C1 segment of cervical spinal cord (tissue), 14 donors: ENCODE results near the gene MRPL58.
"Not testable (repeated sequence)": the region's sequence is repeated elsewhere in the genome, so short reads cannot be mapped to it uniquely, and the experiment has no call there.

ENCODE experiments used
- DNase-seq, 14 donors: peaks; one replicate each; lab custom pipeline; 2025; lab: John Stamatoyannopoulos, UW

The MRPL58 gene

DNA sequence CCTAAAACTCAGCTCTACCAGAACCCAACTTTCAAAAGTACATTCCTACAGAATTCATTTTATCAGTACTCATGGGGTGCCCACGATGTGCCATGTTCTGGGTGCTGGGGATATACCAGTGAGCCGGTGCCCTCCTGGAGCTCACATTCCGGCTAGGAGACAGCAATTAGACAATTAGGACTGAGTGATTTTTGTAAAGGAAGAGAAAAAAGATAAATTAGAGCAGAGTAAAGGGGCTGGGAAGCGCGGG, 449 bp upstream of the MRPL58 start:
- DNase-seq, result peak in 1 of 14 donors; percentile 48

- DNase-seq, result no peak
These were observed 656 bp downstream of the MRPL58 start for GRCh38 chr17:75013092-75013559.

GRCh38 chr17:75019146-75019545, 6.7 kb downstream of the MRPL58 start:
- DNase-seq, result peak in 2 of 14 donors; percentile 21 to 38

GRCh38 chr17:75019710-75020109, 7.2 kb downstream of the MRPL58 start:
- no peak for DNase-seq

- DNase-seq, result peak in 6 of 14 donors; percentile 19 to 56 (median 40)
These were observed 8.1 kb downstream of the MRPL58 start for GRCh38 chr17:75020331-75021110.

- no peak for DNase-seq
These were observed 12.4 kb downstream of the MRPL58 start for GRCh38 chr17:75024686-75025397.

DNA sequence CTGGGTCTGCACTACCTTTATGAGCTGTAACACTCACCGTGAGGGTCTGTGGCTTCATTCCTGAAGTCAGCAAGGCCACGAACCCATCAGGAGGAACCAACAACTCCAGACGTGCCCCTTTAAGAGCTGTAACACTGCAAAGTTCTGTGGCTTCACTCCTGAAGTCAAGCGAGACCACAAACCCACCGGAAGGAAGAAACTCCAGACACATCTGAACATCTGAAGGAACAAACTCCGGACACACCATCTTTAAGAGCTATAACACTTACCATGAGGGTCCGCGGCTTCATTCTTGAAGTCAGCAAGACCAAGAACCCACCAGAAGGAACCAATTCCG, 12.9 kb downstream of the MRPL58 start:
- not testable (repeated sequence) for DNase-seq

DNA sequence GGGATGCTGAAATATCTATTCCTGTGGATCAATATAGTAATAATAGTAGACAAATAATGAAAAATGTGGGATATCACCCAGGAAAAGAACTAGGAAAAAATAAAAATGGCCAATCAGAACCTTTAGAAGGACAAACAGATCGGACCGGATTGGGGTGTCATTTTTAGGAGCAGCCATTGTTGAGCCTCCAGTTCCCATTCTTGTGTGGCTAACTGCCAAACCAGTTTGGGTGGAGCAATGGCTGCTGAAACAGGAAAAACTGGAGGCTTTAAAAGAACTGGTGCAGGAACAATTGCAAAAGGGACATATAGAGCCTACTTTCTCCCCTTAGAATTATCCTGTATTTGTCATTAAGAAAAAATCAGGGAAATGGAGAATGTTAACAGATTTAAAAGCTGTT, 14.2 kb downstream of the MRPL58 start:
- not testable (repeated sequence) for DNase-seq

GRCh38 chr17:75030161-75030560, 17.7 kb downstream of the MRPL58 start:
- DNase-seq, result no peak

DNA sequence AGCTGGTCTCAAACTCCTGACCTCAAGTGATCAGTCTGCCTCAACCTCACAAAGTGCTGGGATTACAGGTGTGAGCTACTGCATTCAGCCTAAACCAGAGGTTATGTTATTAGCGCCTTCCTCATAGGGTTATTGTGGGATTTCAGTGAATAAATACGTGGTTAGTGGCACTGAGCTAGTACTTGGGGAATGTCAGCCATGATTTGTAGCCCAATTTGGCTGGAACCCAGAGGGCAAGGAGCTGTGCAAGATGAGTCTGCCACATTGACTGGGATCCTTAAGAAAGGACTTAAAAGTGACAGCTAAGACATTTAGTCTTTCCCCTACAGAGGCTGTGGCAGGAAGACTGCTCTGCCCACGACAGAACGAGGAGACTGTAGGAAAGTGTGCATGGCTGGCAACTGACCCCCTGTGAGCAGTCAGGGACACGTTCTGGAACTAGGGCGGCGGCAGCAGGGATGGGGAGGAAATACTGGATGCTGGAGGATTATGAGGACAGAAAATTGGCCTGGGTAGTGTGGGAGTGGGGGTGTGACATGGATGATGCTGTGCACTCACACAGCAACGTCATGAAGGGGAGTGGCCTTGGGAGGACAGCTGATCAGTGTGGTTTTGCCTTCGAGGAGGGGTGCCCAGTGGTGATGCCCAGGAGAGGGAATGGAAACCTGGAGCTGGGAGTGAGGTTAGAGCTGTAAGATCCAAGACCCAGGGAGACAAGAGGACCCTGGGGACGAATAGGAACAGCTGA, 19.7 kb downstream of the MRPL58 start:
- peak in 13 of 14 donors; percentile 30 to 97 (median 75) for DNase-seq

DNA sequence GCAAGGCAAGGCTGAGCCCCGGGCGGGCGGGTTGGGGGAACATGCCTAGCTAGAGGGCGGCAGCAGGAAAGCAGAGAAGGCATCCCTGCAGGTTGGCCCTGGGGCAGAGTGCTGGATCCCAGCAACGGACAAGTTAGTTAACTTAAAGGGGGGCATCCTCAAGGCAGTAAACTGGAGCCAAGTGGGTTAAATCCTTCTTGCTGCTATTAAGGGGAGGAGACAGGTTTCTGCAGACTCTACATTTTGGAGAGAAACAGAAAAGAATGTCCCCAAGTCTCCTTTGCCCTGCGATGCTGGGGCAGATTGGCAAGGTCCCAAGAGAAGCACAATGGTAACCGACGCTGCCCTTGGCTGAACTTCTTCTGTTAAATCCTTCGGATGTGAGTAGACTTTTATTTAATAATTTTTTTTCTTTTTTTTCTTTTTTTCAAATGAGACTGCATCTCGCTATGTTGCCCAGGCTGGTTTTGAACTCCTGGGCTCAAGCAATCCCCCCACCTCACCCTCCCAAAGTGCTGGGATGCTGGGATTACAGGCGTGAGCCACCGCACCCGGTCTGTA, 20.3 kb downstream of the MRPL58 start:
- DNase-seq, result peak in 2 of 14 donors; percentile 60 to 93

DNA sequence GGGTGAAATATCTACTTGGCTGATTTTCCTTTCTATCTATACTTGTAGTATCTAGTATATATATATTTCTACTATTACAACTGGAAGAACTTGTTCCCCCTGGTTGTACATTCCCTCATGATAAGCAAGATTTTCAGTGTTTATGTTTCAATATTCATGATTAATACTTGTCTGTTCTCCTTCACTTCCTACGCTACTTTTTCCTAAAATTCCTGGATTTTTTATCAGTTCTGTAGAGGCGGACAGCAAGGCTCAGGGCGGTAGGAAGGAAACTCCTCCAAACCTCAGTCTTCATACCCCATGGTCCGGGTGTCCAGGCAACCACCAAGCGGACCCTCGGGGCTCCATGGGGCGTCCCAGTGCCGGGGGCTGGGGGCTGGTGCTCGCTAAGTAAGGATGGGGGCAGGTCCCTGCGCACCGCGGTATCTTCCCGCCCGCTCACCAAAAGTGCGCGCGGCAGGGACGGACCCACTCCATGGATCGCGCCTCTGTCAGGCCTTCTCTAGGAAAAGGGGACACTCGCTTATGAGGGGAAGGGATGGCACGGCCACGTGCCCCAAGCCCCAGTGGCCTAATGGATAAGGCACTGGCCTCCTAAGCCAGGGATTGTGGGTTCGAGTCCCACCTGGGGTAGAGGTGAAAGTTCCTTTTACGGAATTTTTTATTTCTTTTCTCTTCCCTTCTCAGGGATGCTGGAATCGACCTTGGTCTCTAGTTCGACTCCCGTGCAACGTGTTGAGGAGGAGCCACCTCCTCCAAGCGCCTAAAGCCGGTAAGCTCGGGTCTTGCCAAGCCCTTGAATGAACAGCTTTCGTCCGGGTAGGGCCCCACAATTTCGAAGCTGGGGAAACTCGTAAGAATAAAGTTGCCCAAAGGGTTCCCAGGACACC, 21.1 kb downstream of the MRPL58 start:
- peak; percentile 47 to 88 (median 83) for DNase-seq

DNA sequence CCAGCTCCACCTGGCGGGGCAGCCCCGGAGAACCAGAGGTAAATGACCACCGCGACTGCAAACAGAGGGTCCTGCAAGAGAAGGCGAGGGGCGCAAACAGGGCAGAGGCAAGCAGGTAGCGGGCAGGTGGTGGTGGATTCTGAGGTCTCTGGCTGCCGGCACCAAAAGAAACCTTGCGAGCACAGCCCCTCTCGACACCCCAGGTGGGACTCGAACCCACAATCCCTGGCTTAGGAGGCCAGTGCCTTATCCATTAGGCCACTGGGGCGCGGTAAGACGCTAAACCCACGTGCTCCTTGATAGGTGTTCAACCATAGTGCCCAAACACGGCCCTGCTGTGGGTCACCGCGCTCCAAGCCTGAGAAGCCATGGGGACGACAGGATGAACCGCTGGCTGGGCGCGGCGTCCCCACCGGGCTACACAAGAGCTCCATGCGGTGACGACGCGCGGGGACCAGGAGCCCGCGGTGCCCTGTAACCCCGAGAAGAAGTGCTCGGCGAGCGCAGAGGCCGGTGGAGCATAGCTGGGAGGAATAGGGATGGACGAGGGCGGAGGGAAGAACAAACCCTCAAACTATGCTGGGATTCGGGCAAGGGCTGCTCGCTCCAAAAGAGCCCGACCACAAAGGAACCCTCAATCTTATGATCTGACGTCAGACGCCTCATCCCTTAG, 21.9 kb downstream of the MRPL58 start:
- peak in 13 of 14 donors; percentile 22 to 82 (median 73) for DNase-seq

- peak in 2 of 14 donors; percentile 4 to 59 for DNase-seq
These were observed 24.3 kb downstream of the MRPL58 start for GRCh38 chr17:75036643-75037268.

DNA sequence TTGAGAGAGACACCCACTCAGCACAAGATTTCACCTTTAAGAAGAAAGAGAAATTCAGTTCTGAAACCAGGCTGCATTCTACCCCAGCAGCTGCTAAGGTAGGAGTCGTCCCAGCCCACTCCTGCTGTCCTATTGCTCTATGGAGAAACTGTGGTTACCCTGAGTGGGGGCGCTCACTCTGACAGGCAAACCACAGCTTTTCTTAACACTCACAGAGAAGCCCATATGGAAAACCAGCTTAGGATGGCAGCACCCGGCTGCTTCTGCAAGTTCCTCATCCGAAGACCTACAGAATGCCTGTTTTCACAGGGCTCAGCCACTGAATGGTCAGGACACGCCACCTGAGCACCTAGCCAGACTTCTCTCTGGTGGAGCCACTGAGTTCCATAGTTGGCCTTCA, 26.8 kb downstream of the MRPL58 start:
- no peak for DNase-seq

- no peak for DNase-seq
These were observed 29.3 kb downstream of the MRPL58 start for GRCh38 chr17:75041656-75042280.

GRCh38 chr17:75043789-75044188, 31.3 kb downstream of the MRPL58 start:
- not testable (repeated sequence) for DNase-seq

DNA sequence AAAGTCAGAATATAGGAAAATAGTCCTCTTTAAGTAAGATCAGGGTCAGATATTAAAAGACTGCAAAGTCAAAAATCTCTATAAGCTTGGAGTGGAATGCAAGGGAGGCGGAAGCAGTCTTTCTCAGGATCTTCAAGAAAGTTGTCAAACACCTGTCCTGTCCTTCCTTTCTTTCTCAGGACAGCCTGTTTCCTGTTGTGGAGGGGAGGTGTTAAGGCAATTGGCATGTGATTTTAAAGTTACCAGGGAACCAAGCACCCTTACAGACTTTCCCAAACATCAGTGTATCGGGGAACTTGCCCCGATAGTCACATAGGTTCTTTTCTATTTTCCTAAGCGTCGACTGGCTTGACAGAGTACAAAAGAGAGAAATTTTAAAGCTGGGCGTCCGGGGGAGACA, 32.2 kb downstream of the MRPL58 start:
- DNase-seq, result no peak

GRCh38 chr17:75045946-75046406, 33.5 kb downstream of the MRPL58 start:
- DNase-seq, result not testable (repeated sequence)
